MCF 10A (cell line): ENCODE data around the gene FARS2. TPM values are rescaled to one million over a fixed set of nuclear protein-coding genes. Genes with fewer than 3 reads are reported as not detected.

ENCODE experiments used
- BruUV-seq: library from RNA; stranded (reverse); fragments of 400-500 nt; replicated peaks from 2 replicates; lab custom pipeline; 2021; lab: Mats Ljungman, UMichigan
- CTCF ChIA-PET: fragments of 300-600 bp; sonication (Branson Sonifier 250); formaldehyde crosslinking; extraction: SDS; loops from one replicate; lab custom pipeline; 2021; ENCODE audit warnings: antibody characterized with exemption, inconsistent platforms; lab: Yijun Ruan, JAX
- POLR2A ChIA-PET: fragments of 300-600, 350-650 bp; sonication (Branson Sonifier 250); formaldehyde crosslinking; extraction: SDS; loops from one replicate; lab custom pipeline; 2020; ENCODE audit warnings: antibody characterized with exemption, inconsistent platforms; lab: Yijun Ruan, JAX
- DNase-seq: peaks from one replicate; pipeline ENCODE4 v3.0.0-alpha.2; 2018; ENCODE audit not compliant: unreplicated experiment
- H3K27ac Mint-ChIP-seq: one replicate; pipeline ENCODE4 v1.8.0; 2022; ENCODE audit warnings: mild to moderate bottlenecking, low read depth, mixed read lengths; ENCODE audit not compliant: unreplicated experiment
- H3K27me3 Mint-ChIP-seq: one replicate; pipeline ENCODE4 v1.8.0; 2022; ENCODE audit warnings: mixed read lengths; ENCODE audit not compliant: insufficient read depth, unreplicated experiment
- H3K36me3 Mint-ChIP-seq: one replicate; pipeline ENCODE4 v1.8.0; 2022; ENCODE audit warnings: mild to moderate bottlenecking, moderate library complexity, mixed read lengths; ENCODE audit not compliant: insufficient read depth, unreplicated experiment
- H3K4me1 Mint-ChIP-seq: one replicate; pipeline ENCODE4 v1.8.0; 2022; ENCODE audit warnings: mixed read lengths; ENCODE audit not compliant: insufficient read depth, unreplicated experiment
- H3K4me3 Mint-ChIP-seq: one replicate; pipeline ENCODE4 v1.8.0; 2022; ENCODE audit warnings: mild to moderate bottlenecking, moderate library complexity, mixed read lengths; ENCODE audit not compliant: unreplicated experiment
- H3K9me3 Mint-ChIP-seq: one replicate; pipeline ENCODE4 v1.8.0; 2022; ENCODE audit warnings: mixed read lengths; ENCODE audit not compliant: unreplicated experiment
- CTCF ChIP-seq: fragments of 200-600 bp; IDR thresholded peaks from one replicate; pipeline ENCODE4 v1.8.0; 2022; ENCODE audit warnings: antibody characterized with exemption, mild to moderate bottlenecking; ENCODE audit not compliant: unreplicated experiment
- intact Hi-C: fragments of 100-400 bp; cut with micrococcal nuclease; formaldehyde crosslinking; loops from 2 replicates; pipeline ENCODE4 v1.14.1; 2022
- total RNA-seq: library from RNA; stranded (reverse); gene quantifications from 2 replicates; pipeline ENCODE4 v1.2.3, GENCODE V29; 2022

The FARS2 gene
- total RNA-seq, 1 experiment from 2014 or later: 18.2 TPM

GRCh38 chr6:5514353-5514752 is 253.0 kb downstream of the FARS2 start:
- H3K27ac Mint-ChIP-seq: no peak overlapping the region
- no peaks in the 10 kb centered on the region for H3K4me1 Mint-ChIP-seq
- no peaks in the 10 kb centered on the region for H3K9me3 Mint-ChIP-seq
- ChIA-PET CTCF (no interaction called here), POLR2A (interaction anchor here (0.7 kb wide), 1 partner anchor 287 kb away, joined by 3 read pairs; no protein-coding TSS in a partner anchor)
- no peak overlapping the region for H3K4me3 Mint-ChIP-seq
- H3K36me3 Mint-ChIP-seq: peaks cover 4% of the 10 kb centered on the region
- DNase-seq: no peak
- intact Hi-C loops: no loop called here
- no peaks in the 10 kb centered on the region for H3K27me3 Mint-ChIP-seq
- BruUV-seq: no TSS peak
- no peak for TF ChIP-seq CTCF

- Mint-ChIP-seq H3K27ac (no peak overlapping the region), H3K4me1 (no peaks in the 10 kb centered on the region), H3K36me3 (peaks cover 4% of the 10 kb centered on the region), H3K27me3 (no peaks in the 10 kb centered on the region), H3K4me3 (no peak overlapping the region), H3K9me3 (no peaks in the 10 kb centered on the region)
- DNase-seq: no peak
- TF ChIP-seq CTCF: no peak
- CTCF ChIA-PET: no interaction called here
- POLR2A ChIA-PET: no interaction called here
- intact Hi-C loops: no loop called here
- no TSS peak for BruUV-seq
Observed at GRCh38 chr6:5515200-5515599, 253.9 kb downstream of the FARS2 start.

- intact Hi-C loops: no loop called here
- no peak overlapping the region for H3K27ac Mint-ChIP-seq
- CTCF ChIA-PET: no interaction called here
- BruUV-seq: no TSS peak
- no peaks in the 10 kb centered on the region for H3K4me1 Mint-ChIP-seq
- POLR2A ChIA-PET: no interaction called here
- H3K4me3 Mint-ChIP-seq: no peak overlapping the region
- no peaks in the 10 kb centered on the region for H3K9me3 Mint-ChIP-seq
- no peak for TF ChIP-seq CTCF
- peaks cover 4% of the 10 kb centered on the region for H3K36me3 Mint-ChIP-seq
- no peaks in the 10 kb centered on the region for H3K27me3 Mint-ChIP-seq
- no peak for DNase-seq
Observed at GRCh38 chr6:5516036-5516435, 254.7 kb downstream of the FARS2 start.

- BruUV-seq: no TSS peak
- no peak for DNase-seq
- CTCF ChIA-PET: interaction anchor here (0.5 kb wide), 1 partner anchor 64 kb away, joined by 4 read pairs; no protein-coding TSS in a partner anchor
- POLR2A ChIA-PET: no interaction called here
- no peak for TF ChIP-seq CTCF
- intact Hi-C loops: no loop called here
- Mint-ChIP-seq H3K4me1 (no peaks in the 10 kb centered on the region), H3K4me3 (no peak overlapping the region), H3K27ac (no peak overlapping the region), H3K9me3 (no peaks in the 10 kb centered on the region), H3K27me3 (no peaks in the 10 kb centered on the region), H3K36me3 (peaks cover 4% of the 10 kb centered on the region)
Observed at GRCh38 chr6:5517796-5518195, 256.5 kb downstream of the FARS2 start.
